ENCODE measurements around the gene CFAP46.

- TF ChIP-seq, protein P1, sequence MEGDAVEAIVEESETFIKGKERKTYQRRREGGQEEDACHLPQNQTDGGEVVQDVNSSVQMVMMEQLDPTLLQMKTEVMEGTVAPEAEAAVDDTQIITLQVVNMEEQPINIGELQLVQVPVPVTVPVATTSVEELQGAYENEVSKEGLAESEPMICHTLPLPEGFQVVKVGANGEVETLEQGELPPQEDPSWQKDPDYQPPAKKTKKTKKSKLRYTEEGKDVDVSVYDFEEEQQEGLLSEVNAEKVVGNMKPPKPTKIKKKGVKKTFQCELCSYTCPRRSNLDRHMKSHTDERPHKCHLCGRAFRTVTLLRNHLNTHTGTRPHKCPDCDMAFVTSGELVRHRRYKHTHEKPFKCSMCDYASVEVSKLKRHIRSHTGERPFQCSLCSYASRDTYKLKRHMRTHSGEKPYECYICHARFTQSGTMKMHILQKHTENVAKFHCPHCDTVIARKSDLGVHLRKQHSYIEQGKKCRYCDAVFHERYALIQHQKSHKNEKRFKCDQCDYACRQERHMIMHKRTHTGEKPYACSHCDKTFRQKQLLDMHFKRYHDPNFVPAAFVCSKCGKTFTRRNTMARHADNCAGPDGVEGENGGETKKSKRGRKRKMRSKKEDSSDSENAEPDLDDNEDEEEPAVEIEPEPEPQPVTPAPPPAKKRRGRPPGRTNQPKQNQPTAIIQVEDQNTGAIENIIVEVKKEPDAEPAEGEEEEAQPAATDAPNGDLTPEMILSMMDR (IDR thresholded peaks at IDR 0.05), result no peak
- TF ChIP-seq POLR2A (IDR thresholded peaks at IDR 0.05), result no peak
Measured at GRCh38 chr10:132780356-132780755, 162.0 kb downstream of the CFAP46 start.

Measured in lower leg skin (tissue), 3 donors.